ENCODE data around the gene ANKMY1.

ANKMY1 gene

DNA sequence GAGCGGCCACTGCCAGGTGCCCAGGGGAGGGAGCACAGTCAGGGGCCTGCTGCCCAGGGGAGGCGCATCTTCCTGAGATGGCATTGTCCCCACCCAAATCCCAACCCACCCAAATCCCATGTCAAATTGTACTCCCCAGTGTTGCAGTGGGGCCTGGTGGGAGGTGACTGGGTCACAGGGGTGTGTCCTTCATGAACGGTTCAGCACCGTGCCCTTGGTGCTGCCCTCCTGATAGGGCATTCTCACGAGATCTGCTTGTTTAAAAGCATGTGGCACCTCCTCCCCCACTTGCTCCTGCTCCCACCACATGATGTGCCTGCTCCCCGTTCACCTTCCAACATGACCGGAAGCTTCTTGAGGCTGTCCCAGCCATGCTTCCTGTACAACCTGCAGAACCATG lies 27.6 kb downstream of the ANKMY1 start:
- H3K4me3 ChIP-seq (ENCODE audit: control insufficient read depth, low read depth, low read length): no peak overlapping the region
- TF ChIP-seq, protein P1, sequence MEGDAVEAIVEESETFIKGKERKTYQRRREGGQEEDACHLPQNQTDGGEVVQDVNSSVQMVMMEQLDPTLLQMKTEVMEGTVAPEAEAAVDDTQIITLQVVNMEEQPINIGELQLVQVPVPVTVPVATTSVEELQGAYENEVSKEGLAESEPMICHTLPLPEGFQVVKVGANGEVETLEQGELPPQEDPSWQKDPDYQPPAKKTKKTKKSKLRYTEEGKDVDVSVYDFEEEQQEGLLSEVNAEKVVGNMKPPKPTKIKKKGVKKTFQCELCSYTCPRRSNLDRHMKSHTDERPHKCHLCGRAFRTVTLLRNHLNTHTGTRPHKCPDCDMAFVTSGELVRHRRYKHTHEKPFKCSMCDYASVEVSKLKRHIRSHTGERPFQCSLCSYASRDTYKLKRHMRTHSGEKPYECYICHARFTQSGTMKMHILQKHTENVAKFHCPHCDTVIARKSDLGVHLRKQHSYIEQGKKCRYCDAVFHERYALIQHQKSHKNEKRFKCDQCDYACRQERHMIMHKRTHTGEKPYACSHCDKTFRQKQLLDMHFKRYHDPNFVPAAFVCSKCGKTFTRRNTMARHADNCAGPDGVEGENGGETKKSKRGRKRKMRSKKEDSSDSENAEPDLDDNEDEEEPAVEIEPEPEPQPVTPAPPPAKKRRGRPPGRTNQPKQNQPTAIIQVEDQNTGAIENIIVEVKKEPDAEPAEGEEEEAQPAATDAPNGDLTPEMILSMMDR (conservative IDR thresholded peaks at IDR 0.05; ENCODE audit: control insufficient read depth, insufficient read depth, low read depth, low read length): no peak
- no peak for DNase-seq (ENCODE audit: low read depth)

DNA sequence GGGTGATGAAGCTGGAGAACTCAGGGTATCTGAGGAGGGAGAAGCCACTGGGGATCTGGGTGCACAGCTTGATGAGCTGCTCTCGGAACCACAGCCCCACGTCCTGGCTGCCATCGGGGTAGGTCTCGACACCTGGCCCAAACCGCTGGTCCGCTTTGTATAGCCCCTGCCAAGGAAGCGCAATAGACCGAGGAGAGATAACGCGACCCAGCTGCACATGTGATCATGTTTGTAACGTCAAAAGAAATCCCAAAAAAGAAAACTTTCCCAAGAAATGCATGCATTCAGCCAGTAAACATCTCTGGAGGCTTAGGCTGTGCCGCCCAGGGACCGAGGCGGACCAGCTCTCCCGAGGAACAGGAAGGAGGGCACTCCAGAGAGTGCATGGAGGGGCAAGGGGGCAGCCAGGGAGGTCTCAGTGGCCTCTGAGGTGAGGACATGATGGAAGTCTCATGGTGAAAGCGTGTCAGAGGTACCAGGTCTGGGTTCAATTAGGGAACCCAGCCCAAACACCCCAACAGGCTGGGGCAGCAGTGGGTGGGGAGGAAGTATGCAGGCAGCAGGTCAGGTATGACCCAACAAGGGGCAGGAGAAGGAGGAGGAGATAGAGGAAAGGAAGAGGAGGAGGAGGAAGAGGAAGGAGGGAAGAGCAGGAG lies 28.3 kb downstream of the ANKMY1 start:
- no peak for DNase-seq (ENCODE audit: low read depth)
- TF ChIP-seq, protein P1 (conservative IDR thresholded peaks at IDR 0.05; ENCODE audit: control insufficient read depth, insufficient read depth, low read depth, low read length): no peak
- H3K4me3 ChIP-seq (ENCODE audit: control insufficient read depth, low read depth, low read length): no peak overlapping the region

DNA sequence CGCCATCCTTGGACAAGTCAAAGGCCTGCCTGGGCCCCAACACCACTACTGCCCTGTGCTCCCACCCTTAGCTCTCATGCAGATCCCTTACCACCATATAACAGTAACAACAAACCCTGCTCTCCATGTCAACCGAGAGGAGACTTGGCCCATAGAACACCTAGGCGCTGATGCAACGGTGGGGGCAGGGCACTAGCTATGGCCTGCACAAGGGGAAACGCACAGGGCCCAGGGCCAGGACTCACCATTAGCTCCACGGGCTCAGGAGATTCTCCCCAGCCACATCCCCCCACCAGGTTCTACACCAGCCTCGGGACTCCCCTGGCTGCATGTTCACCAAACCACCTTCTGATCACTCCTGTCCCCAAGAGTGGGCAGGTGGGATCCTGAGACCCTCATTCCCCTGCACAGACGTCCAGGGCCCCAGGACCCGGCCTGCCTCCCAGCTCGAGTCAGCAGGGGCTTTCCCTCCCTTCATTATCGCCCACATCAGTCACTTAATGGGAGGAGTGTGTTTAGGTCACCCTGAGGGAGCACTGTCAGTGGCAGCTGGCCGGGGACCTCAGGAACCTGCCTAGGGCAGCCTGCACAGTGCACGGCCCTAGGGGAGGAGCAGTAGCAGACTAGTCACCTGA lies 29.3 kb downstream of the ANKMY1 start:
- H3K4me3 ChIP-seq (ENCODE audit: control insufficient read depth, low read depth, low read length): no peak overlapping the region
- TF ChIP-seq, protein P1 (conservative IDR thresholded peaks at IDR 0.05; ENCODE audit: control insufficient read depth, insufficient read depth, low read depth, low read length): no peak
- DNase-seq (ENCODE audit: low read depth): no peak

DNA sequence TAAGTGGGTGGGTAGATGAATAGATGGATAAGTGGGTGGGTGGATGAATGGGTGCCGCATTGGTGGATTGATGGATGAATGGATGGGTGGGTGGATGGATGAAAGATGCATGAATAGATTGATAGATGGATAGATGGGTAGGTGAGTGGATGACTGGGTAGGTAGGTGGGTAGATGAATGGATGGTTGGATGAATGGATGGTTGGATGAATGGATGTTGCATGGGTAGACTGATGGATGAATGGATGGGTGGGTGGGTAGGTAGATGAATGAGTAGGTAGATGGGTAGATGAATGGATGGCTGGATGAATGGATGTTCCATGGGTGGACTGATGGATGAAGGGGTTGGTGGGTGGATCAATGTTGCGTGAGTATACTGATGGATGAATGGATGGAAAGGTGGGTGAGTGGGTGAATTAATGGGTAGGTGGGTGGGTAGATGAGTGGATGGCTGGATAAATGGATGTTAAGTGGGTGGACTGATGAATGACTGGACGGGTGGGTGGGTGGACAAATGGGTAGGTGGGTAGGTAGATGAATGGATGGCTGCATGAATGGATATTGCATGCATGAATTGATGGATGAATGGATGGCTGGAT lies 30.5 kb downstream of the ANKMY1 start:
- H3K4me3 ChIP-seq (ENCODE audit: control insufficient read depth, low read depth, low read length): no peak overlapping the region
- DNase-seq (ENCODE audit: low read depth): no peak
- TF ChIP-seq, protein P1 (conservative IDR thresholded peaks at IDR 0.05; ENCODE audit: control insufficient read depth, insufficient read depth, low read depth, low read length): no peak

DNA sequence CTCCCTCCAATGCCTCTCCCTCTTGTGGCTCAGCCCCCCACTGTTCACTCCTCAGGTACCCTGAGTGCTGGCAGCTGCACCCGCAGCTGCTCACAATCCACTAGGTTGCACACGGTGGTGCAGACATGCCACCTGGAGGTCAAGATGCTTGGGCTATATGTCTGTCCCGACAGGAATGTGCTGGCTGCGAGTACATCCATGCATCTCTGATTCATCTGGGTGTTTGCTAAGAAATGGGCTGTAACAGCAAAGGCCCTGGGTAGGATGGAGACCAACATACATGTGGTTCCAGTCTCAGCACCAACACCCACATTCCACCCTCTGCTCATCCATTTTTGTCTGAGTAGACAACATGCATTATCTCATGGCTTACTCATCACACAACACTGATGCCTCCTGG lies 31.3 kb downstream of the ANKMY1 start:
- no peak for DNase-seq (ENCODE audit: low read depth)
- TF ChIP-seq, protein P1 (conservative IDR thresholded peaks at IDR 0.05; ENCODE audit: control insufficient read depth, insufficient read depth, low read depth, low read length): no peak
- no peak overlapping the region for H3K4me3 ChIP-seq (ENCODE audit: control insufficient read depth, low read depth, low read length)

DNA sequence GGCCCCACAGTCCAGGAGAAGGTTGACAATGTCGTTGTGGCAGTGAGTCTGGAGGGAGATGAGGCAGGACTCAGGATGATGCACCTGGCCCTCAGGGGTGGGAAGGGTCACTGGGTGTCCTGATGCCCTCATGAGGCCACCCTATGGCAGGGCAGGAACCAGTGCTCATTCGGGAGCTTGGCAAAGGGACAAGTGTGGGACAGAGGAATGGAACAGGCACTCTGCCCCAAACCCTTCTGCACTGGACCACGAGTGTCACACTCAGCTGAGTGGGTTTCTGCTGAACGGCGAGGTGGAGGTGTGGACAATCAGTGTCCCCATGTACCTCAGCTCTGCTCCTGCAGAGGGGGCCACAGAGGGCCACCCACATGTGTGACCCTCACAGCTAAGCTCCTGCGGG lies 32.0 kb downstream of the ANKMY1 start:
- no peak overlapping the region for H3K4me3 ChIP-seq (ENCODE audit: control insufficient read depth, low read depth, low read length)
- DNase-seq (ENCODE audit: low read depth): no peak
- TF ChIP-seq, protein P1 (conservative IDR thresholded peaks at IDR 0.05; ENCODE audit: control insufficient read depth, insufficient read depth, low read depth, low read length): no peak

All from fibroblast of mammary gland (primary cell).